KMS-11 (cell line): ENCODE results near the gene SCGB2B2.

Source experiments
- H2AFZ ChIP-seq: fragments of 200-600 bp; sonication (generic); 2 replicates; pipeline ENCODE4 v1.6.1; 2016; ENCODE audit warnings: antibody characterized with exemption, mixed run types, low read depth
- H3K27ac ChIP-seq: fragments of 200-600 bp; sonication (generic); 2 replicates; pipeline ENCODE4 v1.6.1; 2016; ENCODE audit warnings: mild to moderate bottlenecking, mixed run types
- H3K27me3 ChIP-seq: fragments of 200-600 bp; sonication (generic); 2 replicates; pipeline ENCODE4 v1.6.1; 2017; ENCODE audit warnings: mild to moderate bottlenecking, low read depth, mixed run types, moderate library complexity; ENCODE audit not compliant: insufficient read depth
- H3K36me3 ChIP-seq: fragments of 200-600 bp; sonication (generic); 2 replicates; pipeline ENCODE4 v1.6.1; 2017; ENCODE audit warnings: mild to moderate bottlenecking, mixed run types; ENCODE audit not compliant: insufficient read depth
- H3K4me1 ChIP-seq: fragments of 200-600 bp; sonication (generic); 2 replicates; pipeline ENCODE4 v1.6.1; 2016; ENCODE audit warnings: mild to moderate bottlenecking, low read depth, mixed run types; ENCODE audit not compliant: poor library complexity, severe bottlenecking
- H3K4me2 ChIP-seq: fragments of 200-600 bp; sonication (generic); 2 replicates; pipeline ENCODE4 v1.7.0; 2016; ENCODE audit warnings: mild to moderate bottlenecking, mixed run types
- H3K4me3 ChIP-seq: fragments of 200-600 bp; sonication (generic); IDR thresholded peaks from 2 replicates; pipeline ENCODE4 v1.6.1; 2017; ENCODE audit warnings: low read depth, low read length, mixed read lengths; ENCODE audit not compliant: insufficient read depth
- H3K79me2 ChIP-seq: fragments of 200-600 bp; sonication (generic); 2 replicates; pipeline ENCODE4 v1.6.1; 2016; ENCODE audit warnings: low read depth, mixed run types; ENCODE audit not compliant: insufficient read depth
- H3K9ac ChIP-seq: fragments of 200-600 bp; sonication (generic); 2 replicates; pipeline ENCODE4 v1.6.1; 2016; ENCODE audit warnings: mild to moderate bottlenecking, mixed run types
- H4K20me1 ChIP-seq: fragments of 200-600 bp; sonication (generic); 2 replicates; pipeline ENCODE4 v1.6.1; 2016; ENCODE audit warnings: mild to moderate bottlenecking, mixed run types; ENCODE audit not compliant: insufficient read depth
- TF ChIP-seq, protein P1 (sequence below): fragments of 200-600 bp; sonication (generic); conservative IDR thresholded peaks from 2 replicates; pipeline ENCODE4 v1.6.1; 2017; ENCODE audit warnings: low read depth, mild to moderate bottlenecking, antibody characterized with exemption, low read length, moderate library complexity, mixed read lengths

Gene SCGB2B2

GRCh38 chr19:34649886-34650543, 26.9 kb downstream of the SCGB2B2 start:
- Histone ChIP-seq H4K20me1 (no peaks in the 10 kb centered on the region), H3K36me3 (no peaks in the 10 kb centered on the region), H3K9ac (no peak overlapping the region), H3K27ac (no peak overlapping the region), H3K4me1 (no peaks in the 10 kb centered on the region), H3K27me3 (no peaks in the 10 kb centered on the region), H3K4me3 (no peak overlapping the region), H3K4me2 (no peak overlapping the region), H3K79me2 (no peaks in the 10 kb centered on the region), H2AFZ (no peak overlapping the region)
- TF ChIP-seq, protein P1, sequence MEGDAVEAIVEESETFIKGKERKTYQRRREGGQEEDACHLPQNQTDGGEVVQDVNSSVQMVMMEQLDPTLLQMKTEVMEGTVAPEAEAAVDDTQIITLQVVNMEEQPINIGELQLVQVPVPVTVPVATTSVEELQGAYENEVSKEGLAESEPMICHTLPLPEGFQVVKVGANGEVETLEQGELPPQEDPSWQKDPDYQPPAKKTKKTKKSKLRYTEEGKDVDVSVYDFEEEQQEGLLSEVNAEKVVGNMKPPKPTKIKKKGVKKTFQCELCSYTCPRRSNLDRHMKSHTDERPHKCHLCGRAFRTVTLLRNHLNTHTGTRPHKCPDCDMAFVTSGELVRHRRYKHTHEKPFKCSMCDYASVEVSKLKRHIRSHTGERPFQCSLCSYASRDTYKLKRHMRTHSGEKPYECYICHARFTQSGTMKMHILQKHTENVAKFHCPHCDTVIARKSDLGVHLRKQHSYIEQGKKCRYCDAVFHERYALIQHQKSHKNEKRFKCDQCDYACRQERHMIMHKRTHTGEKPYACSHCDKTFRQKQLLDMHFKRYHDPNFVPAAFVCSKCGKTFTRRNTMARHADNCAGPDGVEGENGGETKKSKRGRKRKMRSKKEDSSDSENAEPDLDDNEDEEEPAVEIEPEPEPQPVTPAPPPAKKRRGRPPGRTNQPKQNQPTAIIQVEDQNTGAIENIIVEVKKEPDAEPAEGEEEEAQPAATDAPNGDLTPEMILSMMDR = no peak

DNA sequence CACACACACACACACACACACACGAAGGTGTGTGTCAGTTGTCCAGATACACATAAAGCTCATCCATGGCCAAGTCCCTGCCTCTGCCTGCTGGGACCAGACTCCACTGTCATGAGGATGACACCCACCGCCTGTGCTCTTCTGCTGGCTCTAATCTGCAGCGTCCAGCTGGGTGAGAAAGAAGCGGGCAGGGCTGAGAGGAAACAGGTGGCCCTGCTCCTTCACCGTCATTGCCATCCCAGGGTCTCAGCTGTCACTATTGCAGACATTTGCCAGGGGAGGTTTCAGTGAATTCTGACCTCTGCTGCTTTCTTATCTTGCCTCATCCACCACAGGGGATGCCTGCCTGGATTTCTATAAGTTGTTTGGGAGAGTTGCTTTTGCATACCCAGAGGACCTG, 31.4 kb downstream of the SCGB2B2 start:
- Histone ChIP-seq H3K9ac (no peak overlapping the region), H3K4me3 (no peak overlapping the region), H3K27ac (no peak overlapping the region), H3K4me2 (no peak overlapping the region), H2AFZ (no peak overlapping the region), H3K79me2 (no peaks in the 10 kb centered on the region), H3K27me3 (no peaks in the 10 kb centered on the region), H3K36me3 (no peaks in the 10 kb centered on the region), H4K20me1 (no peaks in the 10 kb centered on the region), H3K4me1 (no peaks in the 10 kb centered on the region)
- TF ChIP-seq, protein P1 = no peak

DNA sequence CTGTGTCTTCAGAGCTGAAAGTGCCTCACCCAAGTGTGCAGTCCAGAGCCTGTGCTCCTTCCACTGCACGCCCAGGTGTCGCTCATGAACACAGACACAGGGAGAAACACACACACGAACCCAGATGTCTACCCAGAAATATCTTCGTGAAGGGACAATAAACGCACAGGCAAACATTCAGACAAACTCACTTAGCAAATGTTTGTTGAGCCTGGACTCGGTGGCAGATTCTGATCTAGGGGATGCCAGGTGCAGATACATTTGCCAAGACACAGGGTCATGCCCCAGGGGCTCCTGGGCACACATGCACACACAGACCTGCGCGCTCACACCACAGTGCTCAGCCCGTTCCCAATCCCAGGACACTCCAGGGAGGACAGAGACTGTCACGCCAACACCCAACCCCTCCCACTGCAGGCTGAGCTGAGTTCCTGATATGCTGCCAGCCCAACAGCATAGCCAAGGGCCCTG, 31.9 kb downstream of the SCGB2B2 start:
- Histone ChIP-seq H3K36me3 (no peaks in the 10 kb centered on the region), H3K27me3 (no peaks in the 10 kb centered on the region), H3K4me3 (no peak overlapping the region), H4K20me1 (no peaks in the 10 kb centered on the region), H3K4me2 (no peak overlapping the region), H3K27ac (no peak overlapping the region), H2AFZ (no peak overlapping the region), H3K79me2 (no peaks in the 10 kb centered on the region), H3K9ac (no peak overlapping the region), H3K4me1 (no peaks in the 10 kb centered on the region)
- TF ChIP-seq, protein P1 = no peak

GRCh38 chr19:34642241-34642640, 34.7 kb downstream of the SCGB2B2 start:
- no peak overlapping the region for H3K27ac ChIP-seq
- H3K4me2 ChIP-seq = no peak overlapping the region
- TF ChIP-seq, protein P1 = no peak
- H4K20me1 ChIP-seq = no peaks in the 10 kb centered on the region
- H3K9ac ChIP-seq = no peak overlapping the region
- H3K4me1 ChIP-seq = no peaks in the 10 kb centered on the region
- no peaks in the 10 kb centered on the region for H3K27me3 ChIP-seq
- H3K4me3 ChIP-seq = no peak overlapping the region
- no peaks in the 10 kb centered on the region for H3K36me3 ChIP-seq
- no peak overlapping the region for H2AFZ ChIP-seq
- no peaks in the 10 kb centered on the region for H3K79me2 ChIP-seq
